GM18502 (cell line): Measurements from ENCODE around the gene COMMD3.
"Not testable (repeated sequence)": the region's sequence is repeated elsewhere in the genome, so short reads cannot be mapped to it uniquely, and the experiment has no call there.

Experiments
- ATAC-seq: cut with Tn5 transposase; IDR thresholded peaks from one replicate; pipeline ENCODE4 v1.9.1; 2021; ENCODE audit warnings: mild to moderate bottlenecking; ENCODE audit not compliant: unreplicated experiment, poor library complexity

COMMD3 gene

DNA sequence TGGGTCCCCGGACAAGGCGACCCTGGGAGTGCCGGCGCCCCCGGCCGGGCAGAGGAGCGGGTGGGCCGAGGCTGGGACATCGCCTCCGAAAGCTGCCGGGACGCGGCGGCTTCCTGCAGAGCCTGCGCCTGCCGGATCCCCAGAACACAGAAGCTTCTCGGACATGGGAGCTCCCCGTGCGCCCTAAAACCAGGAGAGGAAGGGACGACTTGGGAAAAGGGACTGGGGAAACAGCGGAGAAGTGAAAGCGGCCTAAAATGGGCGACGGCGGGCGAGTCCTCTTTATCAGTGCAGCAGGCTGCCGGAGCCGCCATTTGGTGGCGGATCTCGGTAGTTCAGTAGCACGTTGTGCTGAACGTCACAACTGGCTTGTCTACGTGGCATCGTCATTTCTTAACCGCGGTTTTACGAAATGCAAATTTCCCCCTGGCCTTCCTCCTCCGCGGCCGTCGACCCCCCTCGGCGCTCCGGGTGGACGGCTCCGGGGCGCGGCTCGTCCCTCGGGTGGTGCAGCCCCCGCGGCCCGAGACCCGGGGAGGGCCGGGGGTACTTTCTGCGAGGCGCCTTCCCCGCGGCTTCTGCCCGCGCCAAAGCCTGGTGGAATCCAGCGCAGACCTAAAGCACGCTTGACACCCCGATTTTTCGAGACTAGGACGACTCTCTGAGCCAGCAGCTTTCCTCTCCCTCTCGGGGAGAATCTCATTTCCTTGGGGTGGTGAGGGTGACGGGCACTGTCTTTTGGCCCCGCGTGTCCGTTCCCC is 19.2 kb downstream of the COMMD3 start:
- ATAC-seq = peak; percentile 70

GRCh38 chr10:22338185-22338900 is 22.2 kb downstream of the COMMD3 start:
- ATAC-seq = no peak

GRCh38 chr10:22338931-22339330 is 22.7 kb downstream of the COMMD3 start:
- ATAC-seq = no peak

GRCh38 chr10:22339761-22340328 is 23.7 kb downstream of the COMMD3 start:
- ATAC-seq = peak; percentile 0

DNA sequence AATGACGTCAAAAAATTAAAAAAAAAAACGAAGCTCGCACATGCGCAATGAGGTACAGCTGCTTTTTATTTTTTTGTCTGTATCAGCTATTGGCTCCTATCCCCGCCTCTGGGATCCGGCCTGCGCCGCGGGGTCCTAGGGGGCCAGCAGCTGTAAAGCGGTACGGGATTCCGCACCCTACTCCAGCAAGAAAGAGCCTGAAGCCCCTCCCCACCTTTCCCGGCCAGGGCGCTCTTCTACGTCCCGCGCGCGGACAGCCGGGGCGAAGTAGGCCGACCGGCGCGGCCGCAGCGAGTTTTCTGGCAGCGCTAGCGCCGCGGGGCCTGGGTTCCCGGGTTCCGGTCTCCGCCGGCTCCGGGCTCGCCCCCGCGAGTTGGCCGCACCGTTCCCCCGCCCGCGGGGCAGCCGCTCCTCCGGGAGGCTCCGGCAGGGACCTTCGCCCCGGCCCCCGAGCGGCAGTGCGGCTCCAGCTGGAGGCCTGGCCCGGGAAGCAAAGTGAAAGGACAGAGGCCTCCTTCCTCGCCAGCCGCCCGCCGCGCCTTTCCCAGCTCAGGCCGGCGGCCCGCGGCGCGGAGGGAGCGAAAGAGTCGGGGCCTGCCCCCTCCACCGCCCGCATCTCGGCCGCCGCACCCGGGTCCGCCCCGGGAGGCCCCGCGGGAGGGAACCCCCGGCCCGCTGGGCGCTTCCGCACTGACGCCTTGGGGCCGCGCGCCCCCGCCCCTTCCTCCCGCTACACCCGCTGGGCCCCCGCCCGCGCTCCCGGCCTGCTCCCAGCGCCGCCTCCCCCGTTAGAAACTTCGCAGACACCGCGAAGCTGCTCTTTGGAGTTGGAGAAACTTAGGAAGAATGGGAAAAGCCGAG is 24.4 kb downstream of the COMMD3 start:
- ATAC-seq = peak; percentile 41

- ATAC-seq = peak; percentile 6
These were observed 25.2 kb downstream of the COMMD3 start for GRCh38 chr10:22341190-22341925.

GRCh38 chr10:22341926-22342196 is 25.7 kb downstream of the COMMD3 start:
- ATAC-seq = no peak

DNA sequence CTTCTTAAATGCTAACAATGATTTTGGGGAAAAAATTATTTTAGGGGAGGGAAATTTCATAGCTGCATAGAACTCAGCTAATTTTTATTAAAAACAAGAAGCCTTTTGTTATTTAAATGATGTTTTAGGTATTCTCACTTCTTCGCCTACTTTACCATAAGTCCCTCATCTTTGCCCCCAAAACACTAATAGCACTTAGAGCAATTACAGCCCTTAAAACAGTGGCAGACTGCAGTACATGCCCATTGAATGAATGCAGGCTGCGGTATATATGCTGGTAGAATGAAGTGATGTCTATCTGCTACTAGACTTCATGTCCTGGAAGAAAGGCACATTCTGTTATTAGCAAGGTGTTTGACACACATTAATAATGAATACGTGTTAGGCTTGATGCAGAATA is 26.2 kb downstream of the COMMD3 start:
- no peak for ATAC-seq

- no peak for ATAC-seq
These were observed 27.5 kb downstream of the COMMD3 start for GRCh38 chr10:22343731-22344130.

- no peak for ATAC-seq
These were observed 28.1 kb downstream of the COMMD3 start for GRCh38 chr10:22344249-22344648.

DNA sequence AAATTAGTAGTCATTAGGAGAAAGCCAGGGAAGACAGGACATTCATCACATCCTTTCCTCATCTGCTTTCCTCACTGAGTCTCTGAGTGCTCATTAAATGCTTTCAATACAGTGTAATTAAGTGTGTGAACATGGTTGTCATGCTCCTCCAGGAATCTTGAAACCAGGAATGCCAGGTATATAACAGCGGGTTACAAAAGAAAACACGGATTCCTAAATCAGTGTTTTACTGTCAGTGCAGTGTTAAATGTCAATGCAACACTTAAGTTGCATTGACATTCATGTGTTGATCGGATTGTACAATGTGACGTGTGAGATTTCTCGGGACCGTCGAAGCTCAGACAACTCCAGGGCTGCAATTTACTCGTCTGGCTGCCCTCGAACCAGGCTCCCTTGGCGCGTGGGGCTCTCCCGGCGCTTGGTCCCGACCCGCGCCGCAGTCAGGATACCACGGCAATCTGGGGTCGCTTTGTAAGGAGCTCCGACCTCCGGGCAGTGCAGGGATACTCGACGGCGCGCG is 28.7 kb downstream of the COMMD3 start:
- no peak for ATAC-seq

- peak; percentile 48 for ATAC-seq
These were observed 29.3 kb downstream of the COMMD3 start, which contains the start of gene SPAG6 for GRCh38 chr10:22345301-22346095. TSS of gene SPAG6 (plus strand) at chr10:22345496. CDS start at chr10:22345612, 116 bp downstream.

DNA sequence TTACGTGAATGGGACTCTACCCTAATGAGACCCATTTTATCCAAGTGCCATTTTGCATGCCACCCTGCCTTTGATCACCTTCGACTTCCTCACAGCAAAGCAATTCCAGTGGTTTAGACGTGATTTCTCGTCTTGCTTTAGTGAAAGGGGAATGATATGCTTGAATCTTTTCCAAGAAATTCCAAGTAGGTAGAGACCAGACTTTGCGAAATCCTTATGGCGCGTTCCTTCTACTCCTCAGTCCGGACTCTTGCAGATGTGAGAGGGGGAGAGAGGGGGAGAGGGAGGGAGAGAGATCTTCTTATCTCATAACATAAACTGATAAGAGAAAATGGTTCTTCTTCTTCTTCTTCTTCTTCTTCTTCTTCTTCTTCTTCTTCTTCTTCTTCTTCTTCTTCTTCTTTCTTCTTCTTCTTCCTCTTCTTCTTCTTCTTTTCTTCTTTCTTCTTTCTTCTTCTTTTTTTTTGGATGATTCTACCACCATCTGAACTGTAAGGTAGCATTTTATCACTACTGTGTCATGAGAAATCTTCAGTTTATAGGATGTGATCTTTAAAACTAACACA is 30.0 kb downstream of the COMMD3 start:
- ATAC-seq = no peak

DNA sequence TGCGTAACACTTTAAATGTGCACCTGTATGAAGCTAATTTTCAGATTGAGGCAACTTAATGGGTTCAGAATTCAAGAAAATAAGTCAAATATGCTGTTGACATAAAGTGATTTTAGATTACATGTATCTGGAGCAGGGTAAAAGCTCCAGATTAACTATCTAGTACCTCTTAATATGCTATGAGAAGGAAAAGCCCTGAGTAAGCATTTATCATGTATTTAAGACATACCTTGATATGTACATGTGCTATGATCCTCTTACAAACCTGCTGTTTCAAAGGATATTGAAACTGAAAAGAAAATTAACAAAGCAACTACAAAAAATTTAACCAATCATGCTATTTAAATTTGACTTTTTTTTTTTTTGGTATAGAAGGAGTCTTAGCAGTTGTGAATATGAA is 33.6 kb downstream of the COMMD3 start:
- ATAC-seq = no peak

DNA sequence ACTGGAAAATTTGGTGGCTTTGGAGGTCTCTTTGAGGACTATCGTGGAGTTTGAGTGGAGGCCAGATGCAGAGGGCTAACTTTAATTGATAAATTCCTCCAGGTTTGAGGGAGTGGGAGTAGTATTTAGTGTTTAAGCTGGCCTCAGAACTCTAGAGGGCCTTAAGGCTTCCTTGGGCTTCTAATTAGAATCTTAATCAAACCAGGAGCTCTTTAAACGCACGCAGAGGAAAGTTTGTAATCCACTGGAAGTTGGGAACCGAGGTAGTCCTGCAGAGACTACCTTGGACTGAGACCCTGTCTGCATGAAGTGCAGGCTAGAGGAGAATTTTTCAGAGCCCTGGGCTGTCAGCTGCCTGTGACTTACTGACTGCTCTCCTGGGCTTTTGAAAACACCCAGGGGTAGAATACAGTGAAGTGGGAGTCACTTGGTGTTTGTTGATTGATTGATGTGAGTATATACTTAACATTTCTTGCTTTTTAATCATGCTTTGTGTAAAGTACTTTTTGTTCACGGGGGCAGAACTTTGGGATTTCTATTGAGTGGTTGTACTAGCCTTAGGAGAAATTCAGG is 35.0 kb downstream of the COMMD3 start:
- no peak for ATAC-seq

GRCh38 chr10:22356324-22356873 is 40.2 kb downstream of the COMMD3 start:
- ATAC-seq = no peak

DNA sequence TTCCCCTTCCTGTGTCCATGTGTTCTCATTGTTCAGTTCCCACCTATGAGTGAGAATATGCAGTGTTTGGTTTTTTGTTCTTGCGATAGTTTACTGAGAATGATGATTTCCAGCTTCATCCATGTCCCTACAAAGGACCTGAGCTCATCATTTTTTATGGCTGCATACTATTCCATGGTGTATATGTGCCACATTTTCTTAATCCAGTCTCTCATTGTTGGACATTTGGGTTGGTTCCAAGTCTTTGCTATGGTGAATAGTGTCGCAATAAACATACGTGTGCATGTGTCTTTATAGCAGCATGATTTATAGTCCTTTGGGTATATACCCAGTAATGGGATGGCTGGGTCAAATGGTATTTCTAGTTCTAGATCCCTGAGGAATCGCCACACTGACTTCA is 41.6 kb downstream of the COMMD3 start:
- not testable (repeated sequence) for ATAC-seq

DNA sequence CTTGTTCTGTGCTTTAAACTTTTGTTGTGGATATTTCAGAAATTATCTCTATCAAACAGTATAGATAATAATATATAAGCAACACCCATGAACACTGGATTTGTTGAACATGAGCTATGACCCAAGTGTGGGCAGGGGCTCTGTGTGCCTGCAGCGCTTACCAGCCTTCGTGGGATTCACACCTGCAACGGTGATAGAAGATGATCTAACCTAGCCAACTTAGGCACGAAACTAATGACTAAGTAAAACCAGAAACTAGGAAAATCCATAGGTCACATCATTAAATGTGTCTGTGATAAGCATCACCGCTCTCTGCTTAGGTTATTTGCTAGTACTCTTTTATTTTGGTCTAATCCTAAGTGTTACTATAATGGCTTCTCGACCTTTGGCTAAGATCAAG is 47.1 kb downstream of the COMMD3 start:
- ATAC-seq = no peak
